H1 (cell line): Measurements from ENCODE around the gene CPHXL2. TPM values are rescaled to one million over a fixed set of nuclear protein-coding genes. Genes with fewer than 3 reads are reported as not detected.

ENCODE experiments used
- CTCF ChIA-PET: fragments of 300-600 bp; sonication (Branson Sonifier 250); formaldehyde crosslinking; loops from one replicate; lab custom pipeline; 2021; ENCODE audit not compliant: partially characterized antibody; lab: Charles Lee
- POLR2A ChIA-PET: fragments of 300-600 bp; sonication (Branson Sonifier 250); formaldehyde crosslinking; loops from one replicate; lab custom pipeline; 2021; ENCODE audit warnings: inconsistent platforms; ENCODE audit not compliant: partially characterized antibody; lab: Charles Lee
- DNase-seq, 2 experiments: peaks; one replicate each; pipeline versions ENCODE4 v3.0.0 to v3.0.0-alpha.2; 2010 to 2022; ENCODE audit warnings: low spot score in 2 of 2, low read depth in 1 of 2, mixed read lengths in 1 of 2
- FAIRE-seq: peaks from 2 replicates; lab custom pipeline; 2011; peaks lifted over from hg19 to GRCh38; lab: Jason Lieb, UNC
- H2AFZ ChIP-seq: 2 replicates; pipeline ENCODE4 v1.8.1; 2012; ENCODE audit warnings: low read length, inconsistent platforms
- H2AK5ac ChIP-seq: 2 replicates; pipeline ENCODE4 v1.6.1; 2013; ENCODE audit warnings: low read depth, low read length
- H2BK120ac ChIP-seq: replicated peaks from 2 replicates; pipeline ENCODE3; 2013; ENCODE audit warnings: low read depth, low read length, inconsistent platforms
- H2BK12ac ChIP-seq: 2 replicates; pipeline ENCODE4 v1.6.1; 2013; ENCODE audit warnings: low read depth, low read length
- H2BK15ac ChIP-seq: 2 replicates; pipeline ENCODE4 v1.6.1; 2013; ENCODE audit warnings: low read length
- H2BK20ac ChIP-seq: 2 replicates; pipeline ENCODE4 v1.6.1; 2013; ENCODE audit warnings: low read length
- H2BK5ac ChIP-seq: 2 replicates; pipeline ENCODE4 v1.6.1; 2013; ENCODE audit warnings: low read depth, low read length
- H3K14ac ChIP-seq: 2 replicates; pipeline ENCODE4 v1.6.1; 2013; ENCODE audit warnings: inconsistent platforms; ENCODE audit not compliant: insufficient read length
- H3K18ac ChIP-seq: 2 replicates; pipeline ENCODE4 v1.6.1; 2013; ENCODE audit warnings: low read length; ENCODE audit errors: extremely low read depth
- H3K23ac ChIP-seq: 2 replicates; pipeline ENCODE4 v1.6.1; 2013; ENCODE audit warnings: inconsistent platforms; ENCODE audit not compliant: insufficient read length
- H3K23me2 ChIP-seq: 2 replicates; pipeline ENCODE4 v1.6.1; 2013; ENCODE audit warnings: low read depth, low read length
- H3K27ac ChIP-seq: 2 replicates; pipeline ENCODE4 v1.6.1; 2011; ENCODE audit warnings: low read depth, low read length, inconsistent platforms
- H3K27me3 ChIP-seq, 4 experiments: replicated peaks in 1 of 4; 1 replicate in 1 of 4; 2 replicates in 3 of 4; pipeline versions ENCODE4 v1.6.1 to v1.8.1; 2011 to 2013; ENCODE audit warnings: low read length in 3 of 4, mild to moderate bottlenecking in 3 of 4, inconsistent platforms in 2 of 4, mixed read lengths in 2 of 4, moderate library complexity in 1 of 4; ENCODE audit not compliant: control insufficient read depth in 3 of 4, insufficient read depth in 3 of 4; ENCODE audit errors: extremely low read depth in 1 of 4
- H3K36me3 ChIP-seq, 4 experiments: 2 replicates each; pipeline versions ENCODE4 v1.6.1 to v1.8.1; 2011 to 2013; ENCODE audit warnings: mild to moderate bottlenecking in 4 of 4, low read length in 3 of 4, moderate library complexity in 2 of 4, control low read depth in 1 of 4, inconsistent platforms in 1 of 4; ENCODE audit not compliant: insufficient read depth in 4 of 4, control insufficient read depth in 2 of 4
- H3K4ac ChIP-seq: replicated peaks from 2 replicates; pipeline ENCODE3; 2013; ENCODE audit warnings: low read length, low read depth, mixed read lengths, inconsistent platforms; ENCODE audit not compliant: insufficient read length
- H3K4me1 ChIP-seq, 4 experiments: replicated peaks in 1 of 4; 1 replicate in 1 of 4; 2 replicates in 3 of 4; pipeline versions ENCODE4 v1.6.1 to v1.8.1; 2011 to 2013; ENCODE audit warnings: low read length in 3 of 4, inconsistent platforms in 2 of 4, mixed read lengths in 1 of 4; ENCODE audit not compliant: insufficient read depth in 4 of 4, control insufficient read depth in 3 of 4
- H3K4me2 ChIP-seq, 2 experiments: 2 replicates each; pipeline versions ENCODE4 v1.6.1 to v1.8.1; 2011 to 2013; ENCODE audit warnings: low read depth in 2 of 2, low read length in 2 of 2, control low read depth in 1 of 2, inconsistent platforms in 1 of 2, mild to moderate bottlenecking in 1 of 2; ENCODE audit not compliant: insufficient read depth in 1 of 2
- H3K4me3 ChIP-seq, 4 experiments: fragments of 200-600, 300-600 bp in 1 of 4; sonication (generic), shearing (Covaris generic), sonication (Bioruptor Twin) in 1 of 4; 2 replicates each; pipeline versions ENCODE4 v1.5.1 to v1.8.1; 2011 to 2016; ENCODE audit warnings: low read length in 4 of 4, low read depth in 3 of 4, control low read depth in 2 of 4, inconsistent platforms in 2 of 4, mild to moderate bottlenecking in 2 of 4, mixed read lengths in 1 of 4, moderate library complexity in 1 of 4; ENCODE audit not compliant: insufficient read depth in 2 of 4; ENCODE audit errors: extremely low read depth in 1 of 4
- H3K56ac ChIP-seq: replicated peaks from 2 replicates; pipeline ENCODE3; 2013; ENCODE audit warnings: low read depth, mild to moderate bottlenecking, mixed read lengths, low read length, inconsistent platforms; ENCODE audit not compliant: insufficient read length
- H3K79me1 ChIP-seq: 2 replicates; pipeline ENCODE4 v1.6.1; 2013; ENCODE audit warnings: low read depth, low read length, control low read depth
- H3K79me2 ChIP-seq, 2 experiments: 2 replicates each; pipeline versions ENCODE4 v1.6.1 to v1.8.1; 2012 to 2013; ENCODE audit warnings: low read length in 2 of 2, mild to moderate bottlenecking in 2 of 2, inconsistent platforms in 1 of 2; ENCODE audit not compliant: insufficient read depth in 2 of 2, control insufficient read depth in 1 of 2
- H3K9ac ChIP-seq, 4 experiments: replicated peaks in 1 of 4; 1 replicate in 1 of 4; 2 replicates in 3 of 4; pipeline versions ENCODE4 v1.6.1 to v1.8.1; 2011 to 2013; ENCODE audit warnings: low read depth in 3 of 4, low read length in 3 of 4, control low read depth in 2 of 4, mild to moderate bottlenecking in 2 of 4, moderate library complexity in 2 of 4, inconsistent platforms in 1 of 4; ENCODE audit errors: extremely low read depth in 1 of 4
- H3K9me3 ChIP-seq, 2 experiments: 2 replicates each; pipeline versions ENCODE4 v1.6.1 to v1.8.1; 2012 to 2013; ENCODE audit warnings: mild to moderate bottlenecking in 2 of 2, moderate library complexity in 2 of 2, control low read depth in 1 of 2, inconsistent platforms in 1 of 2, low read depth in 1 of 2, low read length in 1 of 2, mixed read lengths in 1 of 2; ENCODE audit not compliant: insufficient read depth in 2 of 2
- H4K20me1 ChIP-seq, 2 experiments: replicated peaks in 1 of 2; 2 replicates each; pipeline versions ENCODE3 to v1.8.1; 2011 to 2013; ENCODE audit warnings: inconsistent platforms in 2 of 2, low read length in 2 of 2, mild to moderate bottlenecking in 1 of 2; ENCODE audit not compliant: insufficient read depth in 2 of 2, control insufficient read depth in 1 of 2
- H4K5ac ChIP-seq: 2 replicates; pipeline ENCODE4 v1.6.1; 2013; ENCODE audit warnings: low read length, low read depth, mixed read lengths, inconsistent platforms; ENCODE audit not compliant: insufficient read length
- H4K8ac ChIP-seq: 2 replicates; pipeline ENCODE4 v1.8.0; 2013; ENCODE audit warnings: mild to moderate bottlenecking, moderate library complexity, low read length, inconsistent platforms; ENCODE audit not compliant: insufficient read depth; ENCODE audit errors: extremely low read depth
- H4K91ac ChIP-seq: replicated peaks from 2 replicates; pipeline ENCODE3; 2013; ENCODE audit warnings: low read length, mixed read lengths, inconsistent platforms; ENCODE audit not compliant: insufficient read length
- RFX5 ChIP-seq: IDR thresholded peaks from 2 replicates; pipeline ENCODE4 v1.6.1; 2011; ENCODE audit warnings: low read depth, low read length, improper control_type of control experiment, borderline replicate concordance
- WGBS, 2 experiments: shearing (Covaris generic) in 1 of 2; methylation state at CpG; one replicate each; pipeline versions ENCODE4 v1.1.6 to v1.1.7; 2013 to 2015; ENCODE audit warnings: low lambda C conversion rate in 2 of 2, mixed read lengths in 2 of 2, inconsistent platforms in 1 of 2, low coverage in 1 of 2, missing lambda C conversion rate in 1 of 2; ENCODE audit not compliant: insufficient replicate concordance in 2 of 2, insufficient coverage in 1 of 2, insufficient read length in 1 of 2; ENCODE audit errors: extremely low coverage in 1 of 2, missing lambda C conversion rate in 1 of 2; 5-methylcytosine and 5-hydroxymethylcytosine counted together
- polyA plus RNA-seq, 7 experiments: library from polyadenylated mRNA; depleted of rRNA in 3 of 7; stranded (reverse) in 5 of 7; unstranded in 2 of 7; fragments of >200 nt in 5 of 7; fragments of 200-250 nt in 2 of 7; gene quantifications; 1 replicate in 5 of 7; 2 replicates in 1 of 7; 4 replicates in 1 of 7; pipeline versions ENCODE4 v1.2.1 to v1.2.3, GENCODE V29; 2011 to 2013; ENCODE audit warnings: missing spikeins in 2 of 7, mixed read lengths in 2 of 7
- total RNA-seq: library from RNA; stranded (reverse); fragmentation: NEBNext Ultra II Directional; extraction: Animal tissue kit (Norgen Biotek cat#: 25700); gene quantifications from 2 replicates; pipeline ENCODE4 v1.2.1, GENCODE V29; 2021

The CPHXL2 gene
- total and polyA plus RNA-seq, 2 of the 8 experiments (the other 6 are each of a cell fraction or from before 2014, with no cell fraction given): not detected

- FAIRE-seq (no peak), DNase-seq (no peak)
- Histone ChIP-seq H2AFZ (no peak overlapping the region), H2BK15ac (no peak overlapping the region), H2BK20ac (no peak overlapping the region), H3K4ac (no peak overlapping the region), H3K36me3 (peaks cover 37 to 82% (median 73%) of the 10 kb centered on the region in 4 experiments), H2BK5ac (no peak overlapping the region), H3K79me2 (no peaks in the 10 kb centered on the region), H3K14ac (no peak overlapping the region), H3K4me3 (no peak overlapping the region), H3K23me2 (no peaks in the 10 kb centered on the region), H3K4me1 (no peaks in the 10 kb centered on the region), H4K8ac (no peak overlapping the region), H3K56ac (no peak overlapping the region), H3K18ac (no peak overlapping the region), H2BK120ac (no peak overlapping the region), H3K79me1 (no peaks in the 10 kb centered on the region; the same call in 1 of the 2 replicates), H3K27me3 (peaks cover 0 to 1% (median 0%) of the 10 kb centered on the region in 4 experiments; a peak in 1 of 7 replicates), H3K23ac (no peak overlapping the region), H4K5ac (no peak overlapping the region), H3K27ac (no peak overlapping the region), H2BK12ac (no peak overlapping the region), H3K9me3 (no peaks in the 10 kb centered on the region), H4K20me1 (peaks cover 0 to 4% of the 10 kb centered on the region in 2 experiments), H3K9ac (no peak overlapping the region), H4K91ac (no peak overlapping the region), H2AK5ac (no peak overlapping the region), H3K4me2 (no peak overlapping the region)
- 86% methylated on average over 3 of the region's 3 CpGs; no CpG with 5 or more reads in 1 of the 2 experiments for WGBS, 2 experiments
- TF ChIP-seq RFX5: no peak
- CTCF ChIA-PET: no interaction called here
- POLR2A ChIA-PET: interaction anchor here (0.8 to 1.0 kb wide), 2 partner anchors 12 kb away, joined by 3 read pairs; partner anchors contain the start of genes ADAT1, KARS1 and TERF2IP
These were observed 41.8 kb downstream of the CPHXL2 start for GRCh38 chr16:75635036-75635435.
